ENCODE measurements around the gene CCDC186.

Gene CCDC186

GRCh38 chr10:114081911-114082583 is 92.0 kb downstream of the CCDC186 start:
- Histone ChIP-seq H3K36me3 (replicated peaks) (no peaks in the 10 kb centered on the region), H3K27ac (no peak overlapping the region), H3K27me3 (replicated peaks) (no peaks in the 10 kb centered on the region), H3K4me3 (ENCODE audit: low read depth, low read length) (no peak overlapping the region)
- in situ Hi-C loops (cut with HindIII; ENCODE audit: low pct_ligation_motif_present, low sequenced_read_pairs), result no loop called here
- TF ChIP-seq CTCF (IDR thresholded peaks at IDR 0.05; ENCODE audit: low read depth, low read length, missing control alignments), result no peak
- DNase-seq, result no peak

GRCh38 chr10:114079421-114079820 is 94.6 kb downstream of the CCDC186 start:
- in situ Hi-C loops (cut with HindIII; ENCODE audit: low pct_ligation_motif_present, low sequenced_read_pairs), result no loop called here
- Histone ChIP-seq H3K36me3 (replicated peaks) (no peaks in the 10 kb centered on the region), H3K27ac (no peak overlapping the region), H3K4me3 (ENCODE audit: low read depth, low read length) (no peak overlapping the region), H3K27me3 (replicated peaks) (no peaks in the 10 kb centered on the region)
- DNase-seq, result no peak
- no peak for TF ChIP-seq CTCF (IDR thresholded peaks at IDR 0.05; ENCODE audit: low read depth, low read length, missing control alignments)

- no peak overlapping the region for H3K4me3 ChIP-seq (ENCODE audit: low read depth, low read length)
- no peak for TF ChIP-seq CTCF (IDR thresholded peaks at IDR 0.05; ENCODE audit: low read depth, low read length, missing control alignments)
- DNase-seq, result no peak
- no peaks in the 10 kb centered on the region for H3K36me3 ChIP-seq (replicated peaks)
- in situ Hi-C loops (cut with HindIII; ENCODE audit: low pct_ligation_motif_present, low sequenced_read_pairs), result no loop called here
- no peaks in the 10 kb centered on the region for H3K27me3 ChIP-seq (replicated peaks)
- no peak overlapping the region for H3K27ac ChIP-seq
Observed at GRCh38 chr10:114078346-114078745, 95.7 kb downstream of the CCDC186 start.

- no peak overlapping the region for H3K4me3 ChIP-seq (ENCODE audit: low read depth, low read length)
- DNase-seq, result no peak
- no peak overlapping the region for H3K27ac ChIP-seq
- in situ Hi-C loops (cut with HindIII; ENCODE audit: low pct_ligation_motif_present, low sequenced_read_pairs), result no loop called here
- no peaks in the 10 kb centered on the region for H3K27me3 ChIP-seq (replicated peaks)
- H3K36me3 ChIP-seq (replicated peaks), result no peaks in the 10 kb centered on the region
- TF ChIP-seq CTCF (IDR thresholded peaks at IDR 0.05; ENCODE audit: low read depth, low read length, missing control alignments), result peak; percentile 8
Observed at GRCh38 chr10:114077815-114078219, 96.2 kb downstream of the CCDC186 start.

- TF ChIP-seq CTCF (IDR thresholded peaks at IDR 0.05; ENCODE audit: low read depth, low read length, missing control alignments), result no peak
- Histone ChIP-seq H3K36me3 (replicated peaks) (no peaks in the 10 kb centered on the region), H3K27ac (no peak overlapping the region), H3K27me3 (replicated peaks) (no peaks in the 10 kb centered on the region), H3K4me3 (ENCODE audit: low read depth, low read length) (no peak overlapping the region)
- in situ Hi-C loops (cut with HindIII; ENCODE audit: low pct_ligation_motif_present, low sequenced_read_pairs), result no loop called here
- DNase-seq, result no peak
Observed at GRCh38 chr10:114077347-114077746, 96.7 kb downstream of the CCDC186 start.

GRCh38 chr10:114075093-114075492 is 98.9 kb downstream of the CCDC186 start:
- in situ Hi-C loops (cut with HindIII; ENCODE audit: low pct_ligation_motif_present, low sequenced_read_pairs), result no loop called here
- Histone ChIP-seq H3K36me3 (replicated peaks) (no peaks in the 10 kb centered on the region), H3K4me3 (ENCODE audit: low read depth, low read length) (no peak overlapping the region), H3K27ac (no peak overlapping the region), H3K27me3 (replicated peaks) (no peaks in the 10 kb centered on the region)
- TF ChIP-seq CTCF (IDR thresholded peaks at IDR 0.05; ENCODE audit: low read depth, low read length, missing control alignments), result no peak
- DNase-seq, result no peak
